Activated naive CD4-positive, alpha-beta T cell (primary cell): ENCODE data around the gene HMCN2.

Experiments used
- DNase-seq, 4 experiments: peaks; one replicate each; lab custom pipeline; 2025; lab: John Stamatoyannopoulos, UW

Gene HMCN2

DNA sequence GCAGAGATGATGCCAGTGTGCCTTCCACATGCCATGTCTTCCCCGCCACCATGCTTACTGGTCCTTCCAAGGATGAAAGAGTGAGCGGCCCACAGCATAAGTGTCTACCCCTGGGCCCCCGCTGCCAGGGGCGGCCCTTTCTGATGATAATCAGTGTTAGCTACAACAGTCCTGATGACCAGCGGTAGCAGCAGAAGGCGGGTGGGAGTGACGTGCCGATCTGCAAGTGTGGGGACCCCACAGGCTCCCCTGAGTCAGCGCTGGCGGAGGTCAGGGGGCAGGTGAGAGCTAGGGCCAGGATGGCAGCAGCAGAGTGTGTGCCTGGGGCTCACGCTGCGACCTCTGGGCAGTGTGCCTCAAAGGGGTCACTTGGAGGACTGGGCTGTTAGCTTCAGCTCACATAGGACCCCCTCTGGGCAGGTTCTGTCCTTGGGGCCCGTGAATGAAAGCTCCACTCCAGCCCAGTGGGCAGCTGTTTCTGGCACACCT, 80.4 kb downstream of the HMCN2 start:
- no peak for DNase-seq

DNA sequence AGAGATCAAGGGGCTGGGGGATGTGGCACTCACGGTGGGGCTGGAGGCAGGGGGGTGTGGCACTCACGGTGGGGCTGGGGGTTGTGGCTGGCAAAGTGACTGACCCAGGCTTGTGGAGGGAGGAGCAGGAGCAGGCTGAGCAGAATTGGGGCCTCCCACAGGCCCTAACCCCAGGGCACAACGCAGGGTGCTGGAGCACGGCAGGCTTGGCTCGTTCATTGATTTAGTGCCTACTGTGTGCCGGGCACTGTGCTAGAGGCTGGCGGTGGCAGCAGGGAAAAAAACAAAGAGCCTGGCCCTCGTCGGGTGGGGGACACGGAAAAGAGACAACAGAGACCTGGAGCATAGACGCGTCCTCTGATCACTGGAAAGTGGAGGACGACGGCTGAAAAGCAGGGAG, 80.9 kb downstream of the HMCN2 start:
- no peak for DNase-seq

DNA sequence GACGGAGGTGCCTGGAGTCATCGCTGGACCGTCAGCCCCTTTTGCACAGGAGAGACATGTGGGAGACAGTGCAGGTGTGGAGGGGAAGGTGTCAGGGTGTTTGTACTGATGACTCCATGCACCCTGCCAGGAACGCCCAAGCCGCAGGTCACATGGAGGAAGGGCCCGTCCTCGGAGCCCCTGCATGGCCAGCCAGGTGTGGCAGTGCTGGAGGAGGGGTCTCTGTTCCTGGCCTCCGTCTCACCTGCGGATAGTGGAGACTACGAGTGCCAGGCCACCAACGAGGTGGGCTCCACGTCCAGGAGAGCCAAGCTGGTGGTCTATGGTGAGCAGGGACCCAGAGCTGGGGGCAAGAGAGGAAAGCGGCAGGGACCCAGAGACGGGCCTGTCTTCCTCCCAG, 81.5 kb downstream of the HMCN2 start:
- no peak for DNase-seq

GRCh38 chr9:130347931-130348330, 82.4 kb downstream of the HMCN2 start:
- no peak for DNase-seq

DNA sequence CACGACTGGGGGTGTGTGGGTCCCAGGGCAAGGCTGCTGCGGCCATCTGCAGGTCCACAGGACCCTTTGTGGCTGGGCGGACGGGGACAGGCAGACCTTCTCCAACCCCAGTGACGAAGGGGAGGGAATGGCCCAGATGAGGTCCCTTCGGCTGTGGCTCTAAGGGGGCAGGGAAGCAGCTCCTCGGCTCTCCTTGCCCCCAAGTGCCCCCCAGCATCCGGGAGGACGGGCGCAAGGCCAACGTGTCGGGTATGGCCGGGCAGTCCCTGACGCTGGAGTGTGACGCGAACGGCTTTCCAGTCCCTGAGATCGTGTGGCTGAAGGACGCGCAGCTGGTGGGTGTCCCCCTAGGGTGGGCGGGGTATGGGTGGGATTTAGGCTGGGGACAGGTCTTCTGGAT, 82.8 kb downstream of the HMCN2 start:
- no peak for DNase-seq

GRCh38 chr9:130348881-130349280, 83.3 kb downstream of the HMCN2 start:
- no peak for DNase-seq

DNA sequence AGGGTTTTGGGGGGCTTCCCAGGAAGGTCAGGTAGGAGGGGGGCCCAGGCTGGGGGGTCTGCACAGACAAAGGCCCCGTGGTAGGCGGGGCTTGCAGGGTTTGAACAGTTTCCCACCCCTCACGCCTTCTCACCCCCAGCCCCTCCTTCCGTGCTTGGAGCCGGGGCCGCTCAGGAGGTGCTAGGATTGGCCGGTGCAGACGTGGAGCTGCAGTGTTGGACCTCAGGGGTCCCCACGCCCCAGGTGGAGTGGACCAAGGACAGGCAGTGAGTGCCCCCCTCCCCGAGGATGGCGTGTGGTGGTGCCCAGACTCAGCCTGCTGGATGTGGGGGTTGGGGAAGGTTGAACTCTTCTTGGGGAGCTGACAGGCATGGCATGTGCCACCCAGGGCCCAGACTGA, 83.8 kb downstream of the HMCN2 start:
- DNase-seq: no peak

DNA sequence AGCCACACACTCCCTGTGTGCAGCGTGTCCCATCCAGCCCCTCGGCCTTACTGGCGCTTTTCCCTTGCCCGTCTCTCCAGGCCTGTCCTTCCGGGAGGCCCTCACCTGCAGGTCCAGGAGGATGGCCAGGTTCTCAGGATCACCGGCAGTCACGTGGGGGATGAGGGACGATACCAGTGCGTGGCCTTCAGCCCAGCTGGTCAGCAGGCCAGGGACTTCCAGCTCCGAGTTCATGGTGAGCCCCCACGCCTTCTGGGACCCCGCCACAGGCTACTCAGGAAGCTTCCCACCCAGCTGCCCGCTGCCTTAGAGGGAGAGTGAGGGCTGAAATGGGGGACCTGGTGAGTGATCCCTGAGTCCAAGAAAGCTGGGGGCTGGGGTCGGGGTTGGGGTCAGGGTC, 85.8 kb downstream of the HMCN2 start:
- DNase-seq: no peak

DNA sequence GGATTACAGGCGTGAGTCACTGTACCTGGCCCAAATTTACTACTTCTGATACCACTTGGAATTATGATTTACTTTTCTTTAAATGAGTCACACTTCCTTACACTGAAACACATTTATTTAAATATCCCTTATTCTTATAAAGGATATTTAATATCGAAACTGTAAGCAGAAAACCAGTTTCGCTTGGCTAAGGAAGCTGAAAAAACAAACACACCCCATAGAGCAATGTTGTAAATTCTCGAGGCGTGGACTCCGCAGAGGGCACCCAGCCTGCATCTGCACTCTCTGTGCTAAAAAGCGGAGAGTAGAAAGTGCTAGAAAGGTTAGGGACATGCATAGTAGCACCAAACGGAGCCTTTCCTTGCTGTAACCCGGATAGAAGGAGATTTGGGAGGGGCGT, 86.5 kb downstream of the HMCN2 start:
- DNase-seq: no peak

DNA sequence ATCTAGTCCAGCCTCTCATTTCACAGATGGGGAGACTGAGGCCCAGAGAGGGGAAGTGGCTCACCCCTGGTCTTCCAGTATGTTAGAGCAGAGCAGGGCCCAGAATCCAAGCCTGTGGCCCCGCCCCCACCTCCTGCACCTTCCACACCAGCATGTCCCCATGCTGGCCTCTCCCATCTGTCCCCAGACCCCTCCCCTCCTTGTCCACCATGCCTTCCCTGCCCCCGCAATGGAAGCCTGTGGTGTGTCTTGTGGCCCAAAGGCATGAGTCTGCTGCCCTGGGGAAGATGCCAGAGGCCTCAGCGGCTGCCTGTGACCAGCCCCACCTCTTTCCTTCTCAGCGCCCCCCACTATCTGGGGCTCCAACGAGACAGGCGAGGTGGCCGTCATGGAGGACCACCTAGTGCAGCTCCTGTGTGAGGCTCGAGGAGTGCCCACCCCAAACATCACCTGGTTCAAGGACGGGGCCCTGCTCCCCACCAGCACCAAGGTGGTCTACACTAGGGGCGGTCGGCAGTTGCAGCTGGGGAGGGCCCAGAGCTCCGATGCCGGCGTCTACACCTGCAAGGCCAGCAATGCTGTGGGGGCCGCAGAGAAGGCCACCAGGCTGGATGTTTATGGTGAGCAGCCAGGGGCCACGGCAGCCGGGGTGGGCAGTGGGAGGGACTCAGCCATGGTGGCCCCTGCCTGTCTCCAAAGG, 87.2 kb downstream of the HMCN2 start:
- DNase-seq: no peak

GRCh38 chr9:130354378-130354777, 88.8 kb downstream of the HMCN2 start:
- no peak for DNase-seq

DNA sequence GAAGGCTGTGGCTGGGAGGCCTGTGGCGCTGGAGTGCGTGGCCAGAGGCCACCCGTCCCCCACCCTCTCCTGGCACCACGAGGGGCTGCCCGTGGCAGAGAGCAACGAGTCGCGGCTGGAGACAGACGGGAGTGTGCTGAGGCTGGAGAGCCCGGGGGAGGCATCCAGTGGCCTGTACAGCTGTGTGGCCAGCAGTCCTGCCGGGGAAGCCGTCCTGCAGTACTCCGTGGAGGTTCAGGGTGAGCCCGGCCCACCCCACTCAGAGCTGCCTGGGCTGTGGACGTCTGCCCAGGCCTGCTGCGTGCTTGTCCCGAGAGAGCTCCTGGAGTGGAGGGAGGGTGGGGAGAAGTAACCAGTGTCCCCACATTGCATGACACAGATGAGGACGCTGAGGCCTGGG, 89.2 kb downstream of the HMCN2 start:
- DNase-seq: no peak

DNA sequence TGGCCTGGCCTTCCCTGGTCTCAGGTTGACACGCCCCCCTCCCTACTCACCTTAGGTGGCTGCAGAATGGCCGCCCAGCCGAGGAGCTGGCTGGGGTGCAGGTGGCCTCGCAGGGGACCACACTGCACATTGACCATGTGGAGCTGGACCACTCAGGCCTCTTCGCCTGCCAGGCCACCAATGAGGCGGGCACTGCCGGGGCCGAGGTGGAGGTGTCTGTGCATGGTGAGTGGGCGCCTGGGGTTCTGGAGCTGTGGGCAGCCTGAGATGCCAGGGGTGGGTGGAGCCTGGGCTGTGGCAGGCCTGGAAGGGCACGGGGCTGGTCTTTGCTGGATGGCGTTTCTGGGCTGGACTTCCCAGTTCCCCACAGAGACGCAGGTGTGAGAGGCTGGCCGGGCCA, 90.5 kb downstream of the HMCN2 start:
- no peak for DNase-seq

DNA sequence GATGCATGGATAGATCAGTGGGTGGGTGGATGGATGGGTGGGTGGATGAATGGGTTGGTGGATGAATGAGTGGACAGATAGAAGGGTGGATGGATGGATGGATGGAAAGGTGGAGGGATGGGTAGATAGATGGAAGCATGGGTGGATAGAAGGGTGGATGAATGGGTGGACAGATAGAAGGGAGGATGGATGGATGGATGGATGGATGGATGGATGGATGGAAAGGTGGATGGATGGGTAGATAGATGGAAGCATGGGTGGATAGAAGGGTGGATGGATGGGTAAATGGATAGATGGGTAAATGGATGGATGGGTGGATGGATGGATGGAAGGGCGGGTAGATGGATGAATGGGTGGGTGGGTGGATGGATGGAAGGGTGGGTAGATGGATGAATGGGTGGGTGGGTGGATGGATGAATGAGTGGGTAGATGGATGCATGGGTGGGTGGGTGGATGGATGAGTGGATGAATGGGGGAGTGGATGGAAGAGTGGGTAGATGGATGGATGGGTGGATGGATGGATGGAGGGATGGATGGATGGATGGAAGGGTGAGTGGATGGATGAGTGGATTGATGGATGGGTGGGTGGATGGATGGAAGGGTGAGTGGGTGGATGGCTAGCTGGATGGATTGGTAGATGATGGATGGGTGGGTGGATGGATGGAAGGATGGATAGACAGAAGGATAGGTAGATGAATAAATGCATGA, 91.5 kb downstream of the HMCN2 start:
- no peak for DNase-seq

- no peak for DNase-seq
Observed at GRCh38 chr9:130358928-130359327, 93.4 kb downstream of the HMCN2 start.

GRCh38 chr9:130359819-130360218, 94.3 kb downstream of the HMCN2 start:
- no peak for DNase-seq

- DNase-seq: no peak
Observed at GRCh38 chr9:130360672-130361071, 95.1 kb downstream of the HMCN2 start.

- DNase-seq: no peak
Observed at GRCh38 chr9:130361873-130362362, 96.4 kb downstream of the HMCN2 start.

GRCh38 chr9:130362691-130363090, 97.1 kb downstream of the HMCN2 start:
- DNase-seq: no peak

DNA sequence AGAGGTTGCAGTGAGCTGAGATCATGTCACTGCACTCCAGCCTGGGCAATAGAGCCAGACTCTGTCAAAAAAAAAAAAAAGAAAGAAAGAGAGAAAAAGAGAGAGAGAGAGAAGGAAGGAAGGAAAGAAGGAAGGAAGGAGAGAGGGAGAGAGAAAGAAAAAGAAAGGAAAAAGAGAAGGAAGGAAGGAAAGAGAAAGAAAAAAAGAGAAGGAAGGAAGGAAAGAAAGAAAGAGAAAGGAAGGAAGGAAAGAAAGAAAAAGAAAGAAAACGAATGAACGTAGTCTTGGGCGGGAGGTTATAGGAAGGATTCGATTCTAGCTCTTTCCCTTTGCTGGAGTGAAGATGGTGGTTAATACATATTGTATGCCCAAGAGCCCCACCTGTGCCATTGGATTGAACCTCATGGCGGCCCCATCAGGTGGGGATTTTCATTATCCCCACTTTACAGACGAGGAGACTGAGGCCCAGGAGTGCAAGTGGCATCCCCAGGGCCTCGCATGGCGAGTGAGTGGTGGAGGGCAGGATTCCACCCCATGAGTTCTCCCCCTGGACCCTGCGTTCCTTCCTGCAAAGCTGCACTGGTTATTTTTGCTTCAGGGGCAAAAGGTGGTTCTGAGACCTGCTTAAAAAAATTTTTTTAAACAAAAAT, 98.3 kb downstream of the HMCN2 start:
- no peak for DNase-seq

DNA sequence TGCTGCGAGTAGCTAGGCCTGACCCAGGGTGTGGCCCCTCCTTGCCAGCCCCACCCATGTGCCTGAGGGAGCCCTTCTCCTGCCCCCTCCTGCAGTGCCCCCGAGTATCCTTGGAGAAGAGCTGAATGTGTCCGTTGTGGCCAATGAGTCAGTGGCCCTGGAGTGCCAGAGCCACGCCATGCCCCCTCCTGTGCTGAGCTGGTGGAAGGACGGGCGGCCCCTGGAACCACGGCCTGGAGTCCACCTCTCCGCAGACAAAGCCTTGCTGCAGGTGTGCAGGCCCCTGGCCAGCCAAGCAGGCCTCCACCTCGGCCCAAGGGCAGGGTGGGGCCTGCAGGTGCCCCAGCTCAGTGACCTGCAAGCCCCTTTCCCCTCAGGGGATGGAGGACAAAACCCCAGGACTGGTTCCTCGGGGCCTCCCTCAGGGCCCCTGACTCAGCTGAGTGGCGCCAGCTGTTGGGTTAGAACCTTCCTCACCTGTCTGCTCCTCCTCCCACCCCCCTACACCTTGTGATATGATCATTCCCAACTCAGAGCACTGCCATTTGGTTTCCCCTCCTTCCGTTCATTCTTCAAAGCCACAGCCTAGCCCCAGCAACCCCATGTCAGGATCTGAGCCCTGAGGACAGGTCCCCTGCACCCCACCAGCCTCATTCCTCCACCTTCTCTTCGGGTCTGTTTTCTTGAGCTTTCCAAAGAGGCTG, 99.2 kb downstream of the HMCN2 start:
- DNase-seq: no peak

DNA sequence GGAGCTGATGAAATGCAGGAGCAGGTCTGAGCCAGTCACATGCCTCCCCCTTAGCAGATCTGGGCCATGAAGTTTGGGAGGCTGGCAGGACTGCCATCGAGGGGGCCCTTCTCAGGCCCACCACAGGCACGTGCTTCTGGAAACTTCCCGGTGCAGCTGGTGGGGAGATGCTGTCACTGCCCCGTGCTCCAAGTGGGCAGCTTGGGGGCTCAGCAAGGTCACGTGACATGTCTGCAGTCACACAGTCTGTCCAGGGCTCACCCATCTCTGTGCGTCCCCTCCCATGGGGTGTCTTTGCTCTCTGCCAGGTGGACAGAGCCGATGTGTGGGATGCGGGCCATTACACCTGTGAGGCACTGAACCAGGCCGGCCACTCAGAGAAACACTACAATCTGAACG, 99.8 kb downstream of the HMCN2 start:
- no peak for DNase-seq
